LNCAP (cell line): Measurements from ENCODE around the gene ZIM2.

Source experiments
- TF ChIP-seq, protein P1 (sequence below): fragments of 450-650 bp; IDR thresholded peaks from 2 replicates; pipeline ENCODE4 v1.5.1; 2017; ENCODE audit warnings: mild to moderate bottlenecking

Gene ZIM2

DNA sequence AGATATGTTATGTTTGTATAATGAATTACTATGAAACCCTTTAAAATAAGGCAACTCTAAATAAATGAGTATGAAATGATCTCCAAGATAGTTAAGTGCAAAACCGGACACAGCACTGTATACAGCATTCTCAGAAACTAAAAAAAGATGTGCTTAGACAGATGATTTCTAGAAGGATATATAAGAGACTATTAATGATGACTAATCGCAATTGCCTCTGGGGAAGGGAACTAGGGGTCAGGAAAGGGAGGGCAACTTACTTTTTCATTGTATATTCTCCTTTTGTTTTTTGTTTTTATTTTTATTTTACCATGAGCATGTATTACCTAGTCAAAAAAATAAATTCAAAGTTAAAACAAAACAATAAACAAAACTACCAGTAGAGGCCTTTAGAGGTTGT, 12.8 kb downstream of the ZIM2 start:
- TF ChIP-seq, protein P1, sequence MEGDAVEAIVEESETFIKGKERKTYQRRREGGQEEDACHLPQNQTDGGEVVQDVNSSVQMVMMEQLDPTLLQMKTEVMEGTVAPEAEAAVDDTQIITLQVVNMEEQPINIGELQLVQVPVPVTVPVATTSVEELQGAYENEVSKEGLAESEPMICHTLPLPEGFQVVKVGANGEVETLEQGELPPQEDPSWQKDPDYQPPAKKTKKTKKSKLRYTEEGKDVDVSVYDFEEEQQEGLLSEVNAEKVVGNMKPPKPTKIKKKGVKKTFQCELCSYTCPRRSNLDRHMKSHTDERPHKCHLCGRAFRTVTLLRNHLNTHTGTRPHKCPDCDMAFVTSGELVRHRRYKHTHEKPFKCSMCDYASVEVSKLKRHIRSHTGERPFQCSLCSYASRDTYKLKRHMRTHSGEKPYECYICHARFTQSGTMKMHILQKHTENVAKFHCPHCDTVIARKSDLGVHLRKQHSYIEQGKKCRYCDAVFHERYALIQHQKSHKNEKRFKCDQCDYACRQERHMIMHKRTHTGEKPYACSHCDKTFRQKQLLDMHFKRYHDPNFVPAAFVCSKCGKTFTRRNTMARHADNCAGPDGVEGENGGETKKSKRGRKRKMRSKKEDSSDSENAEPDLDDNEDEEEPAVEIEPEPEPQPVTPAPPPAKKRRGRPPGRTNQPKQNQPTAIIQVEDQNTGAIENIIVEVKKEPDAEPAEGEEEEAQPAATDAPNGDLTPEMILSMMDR = no peak

DNA sequence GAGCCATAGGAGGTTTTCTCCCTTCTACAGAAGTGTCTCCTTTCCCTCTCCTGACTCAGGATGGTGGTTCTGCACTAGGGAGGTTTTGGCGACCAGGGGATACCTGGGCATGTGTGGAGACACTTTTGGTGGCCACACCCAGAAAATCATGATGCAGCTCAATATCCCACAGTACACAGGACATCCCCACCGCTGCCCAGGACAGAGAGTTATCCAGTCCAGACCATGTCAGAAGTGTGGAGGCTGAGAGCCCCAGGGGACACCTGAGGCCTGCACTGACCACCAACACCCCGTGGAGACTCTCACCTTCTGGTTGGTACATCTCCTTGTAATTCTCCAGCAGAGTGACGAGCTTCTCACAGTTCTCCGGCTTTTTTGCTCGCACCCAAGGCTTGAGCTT, 16.6 kb downstream of the ZIM2 start:
- TF ChIP-seq, protein P1 = no peak

DNA sequence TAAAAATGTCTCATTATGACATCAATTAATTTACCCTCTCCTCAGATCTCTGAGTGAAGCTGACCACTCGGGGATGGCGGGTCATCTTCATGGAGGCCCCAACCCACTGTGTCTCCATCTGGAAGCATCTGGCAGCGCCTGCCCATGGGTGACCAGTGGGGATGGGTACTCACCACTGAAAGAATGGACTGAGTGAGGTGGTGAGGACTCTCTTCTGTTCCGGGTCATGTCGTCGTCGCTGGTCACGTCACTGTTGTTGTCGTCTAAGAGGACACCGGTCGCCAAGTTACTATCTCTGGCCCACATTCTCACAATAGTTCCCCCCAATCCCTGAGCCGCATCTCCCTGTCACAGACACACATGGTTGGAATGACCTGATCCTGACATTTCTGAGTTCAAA, 17.1 kb downstream of the ZIM2 start:
- TF ChIP-seq, protein P1 = no peak

DNA sequence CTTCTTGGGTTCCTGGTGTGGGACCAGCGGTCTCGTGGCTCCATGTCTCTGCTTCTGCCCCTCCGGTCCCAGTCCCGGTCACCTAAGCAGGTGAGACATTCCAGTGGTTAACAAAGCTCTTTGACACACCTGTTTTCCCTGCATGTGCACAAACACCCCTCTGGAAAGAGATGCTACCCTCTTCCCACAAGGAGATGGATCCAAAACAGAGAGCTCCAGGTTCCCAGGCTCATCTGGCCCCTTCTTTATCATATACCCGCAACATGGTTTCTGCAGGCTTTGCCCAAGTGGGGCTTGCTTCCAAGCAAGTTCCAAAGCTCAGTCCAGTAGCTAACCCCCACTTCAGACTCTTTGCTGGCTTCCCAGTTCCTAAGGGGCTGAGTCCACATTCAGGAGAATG, 17.8 kb downstream of the ZIM2 start:
- TF ChIP-seq, protein P1 = no peak

DNA sequence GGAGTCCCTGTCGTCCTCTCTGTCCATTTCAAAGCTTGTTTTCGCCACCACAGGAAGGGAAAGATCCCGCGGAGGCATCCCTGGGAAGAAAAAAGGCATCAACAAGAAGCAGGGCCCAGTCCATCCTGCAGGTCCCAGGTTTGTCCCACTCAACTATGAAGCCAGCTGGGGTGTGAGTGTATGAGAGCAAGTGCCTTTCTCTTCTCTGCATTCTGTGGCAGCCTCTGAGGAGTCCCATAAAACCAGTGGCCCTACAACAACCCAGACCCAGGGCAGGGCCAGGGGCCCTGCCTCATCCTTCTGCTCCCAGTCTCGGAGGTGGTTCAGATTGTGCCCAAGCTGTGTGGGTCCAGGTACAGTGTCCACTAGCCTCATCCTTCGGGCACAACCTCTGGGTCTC, 18.9 kb downstream of the ZIM2 start:
- TF ChIP-seq, protein P1 = no peak

DNA sequence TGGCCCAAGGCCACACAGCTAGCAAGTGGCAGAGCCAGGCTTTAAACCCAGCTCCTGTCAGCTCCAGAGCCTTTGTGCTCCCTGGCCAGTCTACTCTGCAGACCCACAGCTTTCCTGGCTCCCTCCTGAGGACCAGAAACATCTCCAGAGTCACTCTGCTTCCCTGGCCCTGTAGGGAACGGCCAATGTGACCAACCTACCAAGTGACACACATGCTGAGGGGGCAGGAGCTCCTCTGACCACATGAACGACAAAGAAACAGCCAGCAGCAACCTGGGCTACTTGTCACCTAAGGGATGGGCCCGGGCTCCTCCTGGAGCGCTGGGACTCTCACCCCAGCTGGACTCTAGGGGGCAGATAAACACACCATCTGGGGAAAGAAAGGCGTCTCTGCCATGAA, 19.3 kb downstream of the ZIM2 start:
- TF ChIP-seq, protein P1 = no peak

DNA sequence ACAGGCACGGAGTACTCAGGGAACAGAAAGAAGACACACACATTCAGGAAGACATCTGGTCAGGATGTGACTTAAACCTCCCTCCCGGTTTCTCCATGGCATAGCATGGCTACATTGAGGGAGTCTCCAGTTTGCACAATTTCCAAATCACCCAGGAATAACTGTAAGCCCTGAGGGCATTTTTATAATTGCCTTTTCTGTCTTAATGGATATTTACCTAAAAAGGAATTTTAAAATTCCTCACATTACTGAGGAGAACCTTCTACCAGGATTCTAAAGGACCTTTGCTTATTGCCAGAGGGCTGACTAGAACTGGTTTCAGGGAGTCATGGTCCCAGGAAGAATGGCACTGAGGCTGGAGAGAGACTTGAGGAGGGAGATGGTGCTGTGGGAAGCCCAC, 21.4 kb downstream of the ZIM2 start:
- TF ChIP-seq, protein P1 = no peak

DNA sequence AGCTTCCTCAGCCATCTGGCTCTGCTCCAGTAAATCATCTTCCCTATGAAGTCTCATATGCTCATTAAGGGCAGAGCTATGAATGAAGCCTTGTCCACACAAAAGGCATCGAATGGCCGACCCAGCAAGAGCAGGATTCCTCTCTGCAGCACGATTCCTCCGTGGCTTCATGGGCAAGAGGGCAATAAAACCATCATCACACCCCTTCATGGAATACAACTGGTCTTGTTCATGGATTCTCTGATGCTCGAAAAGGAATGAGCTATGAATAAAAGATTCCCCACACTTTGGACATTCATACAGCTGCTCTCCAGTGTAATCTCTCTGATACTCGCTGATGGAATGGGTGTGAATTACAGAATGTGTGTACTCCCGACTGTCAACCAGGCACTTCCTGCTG, 25.9 kb downstream of the ZIM2 start:
- TF ChIP-seq, protein P1 = no peak
